BJ (cell line): ENCODE measurements around the gene TEDC2. TPM values are rescaled to one million over a fixed set of nuclear protein-coding genes. Genes with fewer than 3 reads are reported as not detected.
"Not testable (repeated sequence)": the region's sequence is repeated elsewhere in the genome, so short reads cannot be mapped to it uniquely, and the experiment has no call there.

Source experiments
- CTCF ChIA-PET: fragments of 350-600 bp; formaldehyde crosslinking; extraction: SDS; loops from one replicate; lab custom pipeline; 2021; ENCODE audit warnings: antibody characterized with exemption, inconsistent platforms; lab: Yijun Ruan, JAX
- POLR2A ChIA-PET: fragments of 300-600 bp; sonication (Branson Sonifier 250); formaldehyde crosslinking; extraction: SDS; loops from one replicate; lab custom pipeline; 2021; ENCODE audit warnings: antibody characterized with exemption; lab: Charles Lee
- DNase-seq: peaks from one replicate; pipeline ENCODE4 v3.0.0-alpha.2; 2011; ENCODE audit warnings: low read depth
- H3K27me3 ChIP-seq: 2 replicates; pipeline ENCODE4 v1.6.0; 2011; ENCODE audit warnings: low read length; ENCODE audit not compliant: control insufficient read depth, insufficient read depth
- H3K36me3 ChIP-seq: 2 replicates; pipeline ENCODE4 v1.5.1; 2011; ENCODE audit warnings: low read length; ENCODE audit not compliant: control insufficient read depth, insufficient read depth
- H3K4me3 ChIP-seq: 2 replicates; pipeline ENCODE4 v1.5.1; 2011; ENCODE audit warnings: low read depth, mild to moderate bottlenecking, control low read depth, low read length
- CTCF ChIP-seq: IDR thresholded peaks from 2 replicates; pipeline ENCODE4 v1.5.1; 2011; ENCODE audit warnings: low read depth, mild to moderate bottlenecking, control low read depth, inconsistent platforms, low read length, moderate library complexity; ENCODE audit not compliant: insufficient read depth
- polyA plus RNA-seq: library from polyadenylated mRNA; depleted of rRNA; stranded (reverse); fragments of >200 nt; gene quantifications from 2 replicates; pipeline ENCODE4 v1.2.3, GENCODE V29; 2011

Gene TEDC2
- polyA plus RNA-seq, 1 experiment, result 3.7 TPM

DNA sequence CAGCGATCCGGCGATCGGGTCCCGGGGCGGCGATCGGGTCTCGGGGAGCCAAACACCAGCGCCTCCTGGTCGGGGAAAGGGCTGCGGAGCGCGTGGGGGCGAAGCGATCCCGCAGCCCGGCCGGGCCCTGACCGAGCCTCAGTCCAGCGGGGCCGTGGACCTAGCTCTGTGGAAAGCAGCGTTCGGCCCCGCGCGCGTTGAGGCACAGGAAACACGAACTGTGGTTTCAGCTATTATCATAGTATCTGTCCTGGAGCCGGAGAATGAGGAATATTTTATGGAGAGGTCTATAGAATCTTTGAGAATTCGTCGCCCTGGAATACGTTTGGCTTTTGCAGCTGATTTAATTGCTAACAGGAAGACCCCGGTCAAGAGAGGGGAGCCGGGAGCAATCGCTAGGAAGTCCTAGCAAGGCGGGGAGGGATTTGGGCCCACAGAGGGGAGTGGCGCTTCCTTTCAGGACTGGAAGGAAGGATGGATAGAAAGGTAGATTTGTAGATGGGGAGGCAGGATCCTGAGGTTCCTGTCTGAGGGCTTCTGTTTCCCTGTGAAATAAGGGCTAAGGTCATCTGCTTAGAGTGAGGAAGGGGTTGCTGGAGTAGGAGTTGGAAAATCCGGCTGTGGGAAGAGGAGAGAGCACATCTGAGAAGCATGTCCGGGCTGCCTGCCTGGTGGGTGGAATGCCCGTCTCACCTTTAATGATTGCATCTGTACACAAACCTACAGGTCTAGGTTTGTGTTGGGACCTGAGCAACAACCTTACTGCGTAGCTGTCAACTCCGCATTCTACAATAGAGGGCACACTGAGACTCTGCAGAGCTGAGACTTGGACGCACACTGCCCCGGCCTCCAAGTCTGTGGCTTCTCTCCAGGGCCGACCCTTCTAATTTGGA is 29.9 kb upstream of the TEDC2 start:
- peaks cover 6% of the 10 kb centered on the region for H3K36me3 ChIP-seq
- POLR2A ChIA-PET, result no interaction called here
- no peak for DNase-seq
- no peaks in the 10 kb centered on the region for H3K27me3 ChIP-seq
- CTCF ChIA-PET, result interaction anchor here (0.7 to 1.8 kb wide), 6 partner anchors 17 to 90 kb away, joined by 3 to 5 read pairs (median 4); partner anchors contain the start of gene ABCA3
- peak; percentile 19; the same call in 1 of the 2 replicates for TF ChIP-seq CTCF
- H3K4me3 ChIP-seq, result peak overlapping the region; percentile 80

GRCh38 chr16:2432286-2432685 is 27.6 kb upstream of the TEDC2 start:
- Histone ChIP-seq H3K4me3 (no peak overlapping the region), H3K27me3 (no peaks in the 10 kb centered on the region), H3K36me3 (peaks cover 13% of the 10 kb centered on the region)
- POLR2A ChIA-PET, result no interaction called here
- TF ChIP-seq CTCF, result no peak
- DNase-seq, result no peak
- CTCF ChIA-PET, result no interaction called here

GRCh38 chr16:2432801-2433505 is 27.0 kb upstream of the TEDC2 start:
- Histone ChIP-seq H3K4me3 (no peak overlapping the region), H3K36me3 (peaks cover 15% of the 10 kb centered on the region), H3K27me3 (no peaks in the 10 kb centered on the region)
- ChIA-PET CTCF (no interaction called here), POLR2A (no interaction called here)
- TF ChIP-seq CTCF, result no peak
- no peak for DNase-seq

- not testable (repeated sequence) for H3K27me3 ChIP-seq, DNase-seq, H3K4me3 ChIP-seq
- POLR2A ChIA-PET, result interaction anchor here (0.7 kb wide), 1 partner anchor 138 kb away, joined by 9 read pairs; no protein-coding TSS in a partner anchor
- CTCF ChIA-PET, result interaction anchor here (0.7 to 1.6 kb wide), 2 partner anchors 12 to 49 kb away, joined by 3 to 4 read pairs; no protein-coding TSS in a partner anchor
- peaks cover 21% of the 10 kb centered on the region for H3K36me3 ChIP-seq
These were observed 24.7 kb upstream of the TEDC2 start for GRCh38 chr16:2435236-2435635.

DNA sequence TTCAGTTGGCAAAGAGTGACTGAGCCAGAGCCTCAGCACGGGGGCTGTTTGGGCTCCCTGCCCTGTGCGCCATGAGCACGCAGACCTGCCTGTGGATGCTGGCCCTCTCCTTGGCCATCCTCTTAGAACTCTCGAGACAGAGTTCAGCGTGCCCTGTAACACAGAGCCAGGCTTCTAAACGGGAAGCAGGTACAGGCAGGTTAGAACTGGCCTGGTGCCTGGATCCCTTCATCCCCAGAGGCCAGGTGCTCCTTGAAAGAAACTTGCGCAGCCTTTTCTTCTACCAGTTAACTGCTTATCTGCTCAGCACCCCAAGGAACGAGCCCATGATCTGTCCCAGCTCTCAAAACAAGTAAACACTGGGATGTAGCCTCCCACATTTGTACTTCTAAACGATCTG is 23.8 kb upstream of the TEDC2 start:
- H3K36me3 ChIP-seq, result peaks cover 21% of the 10 kb centered on the region
- no peaks in the 10 kb centered on the region for H3K27me3 ChIP-seq
- ChIA-PET CTCF (no interaction called here), POLR2A (no interaction called here)
- no peak for TF ChIP-seq CTCF
- DNase-seq, result no peak
- H3K4me3 ChIP-seq, result no peak overlapping the region
